VCaP (cell line): Measurements from ENCODE around the gene STARD13.

Source experiments
- H3K27ac ChIP-seq: fragments of 450-650 bp; 2 replicates; pipeline ENCODE4 v1.5.1; 2017
- TF ChIP-seq, protein P1 (sequence below): fragments of 450-650 bp; conservative IDR thresholded peaks from 2 replicates; pipeline ENCODE4 v1.5.1; 2017; ENCODE audit warnings: mild to moderate bottlenecking, moderate library complexity

Gene STARD13

DNA sequence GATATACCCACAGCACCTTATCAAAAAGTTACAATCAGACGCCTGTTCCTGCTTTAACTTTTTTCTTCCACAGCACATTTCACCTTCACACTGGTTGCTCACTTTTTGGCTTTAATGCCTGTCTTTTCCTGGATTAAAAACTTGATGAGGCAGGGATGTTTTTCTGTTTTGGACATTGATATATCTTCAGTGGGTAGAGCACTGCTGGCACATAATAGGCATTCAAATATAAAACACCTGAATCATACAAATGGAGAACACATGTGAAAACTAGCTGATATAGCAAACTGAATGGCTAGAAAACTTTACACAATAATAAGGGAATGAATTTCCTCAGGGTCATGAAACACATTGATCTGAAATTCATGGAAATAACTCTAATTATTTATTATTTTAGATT, 65.6 kb downstream of the STARD13 start:
- no peak overlapping the region for H3K27ac ChIP-seq
- TF ChIP-seq, protein P1, sequence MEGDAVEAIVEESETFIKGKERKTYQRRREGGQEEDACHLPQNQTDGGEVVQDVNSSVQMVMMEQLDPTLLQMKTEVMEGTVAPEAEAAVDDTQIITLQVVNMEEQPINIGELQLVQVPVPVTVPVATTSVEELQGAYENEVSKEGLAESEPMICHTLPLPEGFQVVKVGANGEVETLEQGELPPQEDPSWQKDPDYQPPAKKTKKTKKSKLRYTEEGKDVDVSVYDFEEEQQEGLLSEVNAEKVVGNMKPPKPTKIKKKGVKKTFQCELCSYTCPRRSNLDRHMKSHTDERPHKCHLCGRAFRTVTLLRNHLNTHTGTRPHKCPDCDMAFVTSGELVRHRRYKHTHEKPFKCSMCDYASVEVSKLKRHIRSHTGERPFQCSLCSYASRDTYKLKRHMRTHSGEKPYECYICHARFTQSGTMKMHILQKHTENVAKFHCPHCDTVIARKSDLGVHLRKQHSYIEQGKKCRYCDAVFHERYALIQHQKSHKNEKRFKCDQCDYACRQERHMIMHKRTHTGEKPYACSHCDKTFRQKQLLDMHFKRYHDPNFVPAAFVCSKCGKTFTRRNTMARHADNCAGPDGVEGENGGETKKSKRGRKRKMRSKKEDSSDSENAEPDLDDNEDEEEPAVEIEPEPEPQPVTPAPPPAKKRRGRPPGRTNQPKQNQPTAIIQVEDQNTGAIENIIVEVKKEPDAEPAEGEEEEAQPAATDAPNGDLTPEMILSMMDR: no peak

DNA sequence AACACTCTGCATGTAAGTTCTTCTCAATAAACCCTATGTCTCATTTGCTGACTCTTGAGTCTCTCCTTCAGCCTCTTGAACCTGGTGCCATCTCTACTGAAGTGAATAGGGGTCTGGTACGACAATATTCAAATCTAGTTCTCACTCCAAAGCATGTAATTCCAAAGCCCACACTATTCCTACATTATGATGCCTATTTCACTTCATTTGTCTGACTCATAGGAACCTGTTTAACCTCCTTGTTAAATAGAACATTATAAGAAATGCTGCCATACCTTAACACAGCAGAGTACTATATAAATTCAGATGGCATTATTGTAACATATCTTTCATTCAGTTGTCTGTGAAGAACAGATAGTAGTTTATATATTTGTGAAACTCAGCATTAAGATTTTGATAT, 67.1 kb downstream of the STARD13 start:
- TF ChIP-seq, protein P1: no peak
- H3K27ac ChIP-seq: no peak overlapping the region

DNA sequence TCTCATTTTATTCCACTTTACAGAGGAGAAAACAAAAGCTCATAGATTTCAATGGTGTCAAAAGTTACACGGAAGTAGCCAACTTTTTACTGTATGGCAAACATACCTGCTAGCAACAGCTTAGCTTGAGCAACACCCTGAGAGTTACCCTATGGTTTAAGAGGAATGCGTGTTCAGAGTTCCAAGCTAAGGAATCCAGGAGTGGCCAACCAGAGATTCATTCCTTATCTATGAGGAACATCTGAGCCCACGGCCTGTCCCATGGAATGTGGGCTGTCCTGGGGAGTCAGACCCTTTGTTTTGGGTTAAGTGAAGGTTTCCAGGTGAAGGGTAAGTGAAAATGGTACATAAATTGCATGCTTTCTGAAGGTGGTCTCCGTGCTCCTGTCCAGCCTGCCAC, 67.5 kb downstream of the STARD13 start:
- peak overlapping the region; percentile 32; the same call in 1 of the 2 replicates for H3K27ac ChIP-seq
- TF ChIP-seq, protein P1: no peak

- H3K27ac ChIP-seq: peak overlapping the region; percentile 32; the same call in 1 of the 2 replicates
- TF ChIP-seq, protein P1: no peak
Observed at GRCh38 chr13:33217256-33217655, 68.3 kb downstream of the STARD13 start.

DNA sequence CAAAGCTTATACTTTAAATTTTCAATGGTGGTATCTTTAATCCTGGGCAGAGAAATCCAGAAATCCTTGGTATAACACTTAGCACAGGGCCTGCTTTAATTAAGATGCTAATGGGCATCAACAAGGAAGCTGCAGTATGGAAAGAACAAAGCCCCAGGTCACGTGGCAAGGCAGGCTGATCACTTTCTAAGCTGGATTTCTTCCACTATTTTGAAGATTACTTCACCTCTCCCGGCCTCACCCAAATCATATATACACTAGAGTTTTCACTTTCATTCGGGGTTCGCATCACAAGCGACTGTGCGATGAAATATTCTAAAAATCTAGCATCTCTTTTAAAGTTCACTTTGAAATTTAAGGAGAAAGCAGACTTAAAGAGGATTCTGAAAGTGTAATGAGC, 71.8 kb downstream of the STARD13 start:
- TF ChIP-seq, protein P1: no peak
- no peak overlapping the region for H3K27ac ChIP-seq

DNA sequence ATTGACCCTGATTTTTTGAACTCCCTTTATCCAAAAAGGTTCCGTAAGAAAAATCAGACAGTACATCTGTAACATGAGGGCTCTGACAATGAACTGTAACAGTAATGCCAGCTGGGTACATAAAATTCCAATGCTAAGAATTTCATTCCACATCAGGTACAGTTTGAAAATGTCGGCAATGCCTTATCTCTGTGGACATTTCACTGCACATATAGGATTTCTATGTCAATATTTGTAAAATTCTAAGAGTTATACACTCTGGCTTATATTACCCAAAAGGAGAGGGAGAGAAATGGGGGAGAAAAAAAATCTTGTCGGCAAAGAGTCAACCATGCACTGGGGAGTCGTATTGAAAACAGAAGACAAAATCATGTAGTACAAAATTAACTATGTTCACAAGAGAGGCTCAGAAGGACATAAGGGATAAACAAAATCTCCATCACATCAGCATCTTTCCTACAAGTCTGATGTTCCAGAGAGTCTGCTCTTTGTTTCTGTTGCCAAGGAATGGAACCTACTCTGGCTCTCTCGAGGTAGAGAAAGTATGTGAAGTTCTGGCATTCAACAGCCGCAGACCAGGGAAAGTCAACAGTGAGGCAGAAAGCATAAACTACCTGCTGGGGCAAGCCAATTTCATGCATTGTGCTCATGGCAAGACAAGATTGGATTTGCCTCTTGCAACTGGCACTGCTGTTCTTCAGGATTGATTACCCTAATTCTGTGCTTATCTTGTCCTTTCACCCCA, 72.4 kb downstream of the STARD13 start:
- H3K27ac ChIP-seq: no peak overlapping the region
- TF ChIP-seq, protein P1: no peak

DNA sequence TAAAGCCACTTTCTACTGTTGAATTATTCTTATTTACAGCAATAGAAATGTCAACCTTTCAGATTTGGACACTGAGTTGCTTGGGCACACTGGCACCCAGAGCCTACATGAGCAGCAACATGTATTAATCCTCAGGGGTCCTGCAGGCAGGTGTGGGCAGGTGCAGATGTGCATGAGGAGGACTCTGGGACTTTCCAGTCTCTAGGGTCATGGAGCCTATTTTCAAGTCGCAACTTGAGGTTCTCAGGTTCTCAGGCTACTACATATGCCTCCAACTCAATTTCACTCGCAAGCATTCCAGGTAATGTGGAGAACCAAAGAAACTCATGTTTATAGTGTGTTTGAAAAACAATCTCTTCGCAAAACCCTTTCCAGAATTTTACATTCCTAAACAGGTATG, 73.2 kb downstream of the STARD13 start:
- TF ChIP-seq, protein P1: no peak

More for the DNA sequence above, 73.2 kb downstream of the STARD13 start:
- H3K27ac ChIP-seq: no peak overlapping the region
